WI38 (cell line): Measurements from ENCODE around the gene MAGEA3.
"Not testable (repeated sequence)": the region's sequence is repeated elsewhere in the genome, so short reads cannot be mapped to it uniquely, and the experiment has no call there.

Experiments
- H3K4me3 ChIP-seq: 2 replicates; pipeline ENCODE4 v1.5.1; 2011; ENCODE audit warnings: low read depth, mild to moderate bottlenecking, control low read depth, low read length
- CTCF ChIP-seq: IDR thresholded peaks from 2 replicates; pipeline ENCODE4 v1.5.1; 2012; ENCODE audit warnings: low read depth, mild to moderate bottlenecking, control low read depth, low read length

MAGEA3 gene

GRCh38 chrX:152674135-152674534, 24.5 kb upstream of the MAGEA3 start:
- no peak for TF ChIP-seq CTCF
- H3K4me3 ChIP-seq: no peak overlapping the region

- not testable (repeated sequence) for H3K4me3 ChIP-seq
Measured at GRCh38 chrX:152674652-152675051, 23.9 kb upstream of the MAGEA3 start.

- not testable (repeated sequence) for H3K4me3 ChIP-seq
Measured at GRCh38 chrX:152681012-152681411, 17.6 kb upstream of the MAGEA3 start.

- not testable (repeated sequence) for H3K4me3 ChIP-seq
Measured at GRCh38 chrX:152700390-152700789, 1.8 kb downstream of the MAGEA3 start.

- H3K4me3 ChIP-seq: not testable (repeated sequence)
Measured at GRCh38 chrX:152706500-152706899, 7.9 kb downstream of the MAGEA3 start.

GRCh38 chrX:152709173-152709572, 10.6 kb downstream of the MAGEA3 start, which contains the start of gene CSAG2:
Gene CSAG2 (minus strand): TSS chrX:152709273. CDS start chrX:152709112, 161 bp downstream.
- not testable (repeated sequence) for H3K4me3 ChIP-seq

GRCh38 chrX:152713195-152713594, 14.6 kb downstream of the MAGEA3 start:
- H3K4me3 ChIP-seq: not testable (repeated sequence)

- not testable (repeated sequence) for H3K4me3 ChIP-seq
Measured at GRCh38 chrX:152713815-152714787, 15.5 kb downstream of the MAGEA3 start, which contains the start of gene MAGEA2B. Gene MAGEA2B (plus strand): TSS chrX:152714628. CDS start chrX:152717107, 2,479 bp downstream.

GRCh38 chrX:152725409-152725808, 26.8 kb downstream of the MAGEA3 start:
- no peak overlapping the region for H3K4me3 ChIP-seq
- TF ChIP-seq CTCF: no peak

- H3K4me3 ChIP-seq: peak within 1 kb of the TSS; percentile 41
- TF ChIP-seq CTCF: no peak
Measured at GRCh38 chrX:152733261-152733975, 34.8 kb downstream of the MAGEA3 start, which contains the start of the genes CSAG1 and MAGEA12. Gene CSAG1 (minus strand): TSS chrX:152733721. CDS start chrX:152732460, 1,261 bp downstream. Gene MAGEA12 (plus strand): TSS chrX:152733757. CDS start chrX:152736162, 2,405 bp downstream.

GRCh38 chrX:152734143-152734858, 35.7 kb downstream of the MAGEA3 start:
- H3K4me3 ChIP-seq: 0 out of 2 replicates have a peak overlapping the region, but pooled peaks have one; percentile 5
